Lower lobe of right lung (tissue), 2 donors: Measurements from ENCODE around the gene FRMD4A. TPM values are rescaled to one million over a fixed set of nuclear protein-coding genes. Genes with fewer than 3 reads are reported as not detected.

Experiments used
- ATAC-seq, 2 donors: fragments of 200-7000 bp; cut with Tn5 transposase; one replicate each; pipeline ENCODE4 v1.9.1; 2020 to 2022; ENCODE audit warnings: mild to moderate bottlenecking in 2 of 2, moderate library complexity in 2 of 2
- DNase-seq: peaks from one replicate; pipeline ENCODE4 v3.0.0-alpha.2; 2020
- H3K27ac ChIP-seq: fragments of 200-600 bp; one replicate; pipeline ENCODE4 v1.8.0; 2022
- H3K27me3 ChIP-seq: fragments of 200-600 bp; one replicate; pipeline ENCODE4 v1.8.0; 2022; ENCODE audit warnings: low read depth
- H3K36me3 ChIP-seq: fragments of 200-600 bp; one replicate; pipeline ENCODE4 v1.8.0; 2022; ENCODE audit warnings: mild to moderate bottlenecking
- H3K4me1 ChIP-seq: fragments of 200-600 bp; one replicate; pipeline ENCODE4 v1.8.0; 2022
- H3K4me3 ChIP-seq: fragments of 200-600 bp; one replicate; pipeline ENCODE4 v1.8.0; 2022; ENCODE audit warnings: mild to moderate bottlenecking
- H3K9me3 ChIP-seq: fragments of 200-600 bp; one replicate; pipeline ENCODE4 v1.8.0; 2022
- intact Hi-C: fragments of 100-400 bp; cut with DNase I; formaldehyde crosslinking; loops from one replicate; pipeline ENCODE4 v1.11.0; 2022
- total RNA-seq: library from RNA; stranded (reverse); fragmentation: NEBNext Ultra II Directional; extraction: Animal tissue kit (Norgen Biotek cat#: 25700); gene quantifications from one replicate; pipeline ENCODE4 v1.2.1, GENCODE V29; 2021
- TF ChIP-seq, protein P1 (sequence below): fragments of 200-600 bp; IDR thresholded peaks from one replicate; pipeline ENCODE4 v1.8.0; 2022; ENCODE audit warnings: antibody characterized with exemption, mild to moderate bottlenecking
- donor health status: DM: no; HTN: yes; CAD: no; lungs with severe emphysema.

FRMD4A gene
- total RNA-seq, 1 donor from 2014 or later = 64.8 TPM

DNA sequence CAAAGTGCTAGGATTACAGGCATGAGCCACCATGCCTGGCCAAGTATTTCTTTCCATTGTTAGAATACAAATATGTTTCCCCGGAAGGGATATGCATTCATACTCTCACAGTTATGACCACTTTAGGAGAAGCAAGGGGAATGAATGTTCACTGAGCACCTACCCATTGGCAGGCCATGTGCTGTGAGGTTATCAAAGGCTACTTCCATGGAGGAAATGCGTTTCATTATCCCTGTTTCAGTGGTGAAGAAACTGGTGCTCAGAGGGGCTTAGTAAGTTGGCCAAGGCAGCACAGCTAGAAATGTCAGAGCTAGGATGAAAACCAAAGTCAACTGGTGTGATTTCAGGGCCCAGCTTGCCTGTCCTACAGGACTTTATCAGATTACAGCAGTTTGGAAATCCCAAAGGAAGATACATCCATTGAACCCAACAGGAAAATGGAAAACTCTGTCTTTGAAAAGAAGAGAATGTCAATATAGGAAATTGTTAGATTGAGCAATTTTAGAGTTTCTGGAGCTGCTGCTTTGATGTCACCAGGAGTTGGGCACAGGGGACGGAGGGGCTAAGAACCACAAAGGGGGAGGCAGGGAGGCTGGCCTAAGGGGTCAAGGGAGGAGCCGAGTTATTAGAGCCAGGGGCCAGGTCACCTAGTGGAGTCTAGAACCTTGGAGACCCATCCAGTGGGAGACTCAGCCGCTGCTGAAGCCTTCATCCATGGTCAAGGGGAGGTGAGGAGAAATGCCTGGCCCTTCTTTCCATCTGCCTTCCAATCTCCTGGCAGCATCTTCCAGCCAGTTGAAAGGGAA lies 319.8 kb downstream of the FRMD4A start:
- no peaks in the 10 kb centered on the region for H3K9me3 ChIP-seq
- no peak overlapping the region for H3K27ac ChIP-seq
- TF ChIP-seq, protein P1, sequence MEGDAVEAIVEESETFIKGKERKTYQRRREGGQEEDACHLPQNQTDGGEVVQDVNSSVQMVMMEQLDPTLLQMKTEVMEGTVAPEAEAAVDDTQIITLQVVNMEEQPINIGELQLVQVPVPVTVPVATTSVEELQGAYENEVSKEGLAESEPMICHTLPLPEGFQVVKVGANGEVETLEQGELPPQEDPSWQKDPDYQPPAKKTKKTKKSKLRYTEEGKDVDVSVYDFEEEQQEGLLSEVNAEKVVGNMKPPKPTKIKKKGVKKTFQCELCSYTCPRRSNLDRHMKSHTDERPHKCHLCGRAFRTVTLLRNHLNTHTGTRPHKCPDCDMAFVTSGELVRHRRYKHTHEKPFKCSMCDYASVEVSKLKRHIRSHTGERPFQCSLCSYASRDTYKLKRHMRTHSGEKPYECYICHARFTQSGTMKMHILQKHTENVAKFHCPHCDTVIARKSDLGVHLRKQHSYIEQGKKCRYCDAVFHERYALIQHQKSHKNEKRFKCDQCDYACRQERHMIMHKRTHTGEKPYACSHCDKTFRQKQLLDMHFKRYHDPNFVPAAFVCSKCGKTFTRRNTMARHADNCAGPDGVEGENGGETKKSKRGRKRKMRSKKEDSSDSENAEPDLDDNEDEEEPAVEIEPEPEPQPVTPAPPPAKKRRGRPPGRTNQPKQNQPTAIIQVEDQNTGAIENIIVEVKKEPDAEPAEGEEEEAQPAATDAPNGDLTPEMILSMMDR = no peak
- no peaks in the 10 kb centered on the region for H3K36me3 ChIP-seq
- no peaks in the 10 kb centered on the region for H3K27me3 ChIP-seq
- intact Hi-C loops = no loop called here
- DNase-seq (no peak), ATAC-seq (no peak)
- H3K4me3 ChIP-seq = no peak overlapping the region
- peaks cover 35% of the 10 kb centered on the region for H3K4me1 ChIP-seq

DNA sequence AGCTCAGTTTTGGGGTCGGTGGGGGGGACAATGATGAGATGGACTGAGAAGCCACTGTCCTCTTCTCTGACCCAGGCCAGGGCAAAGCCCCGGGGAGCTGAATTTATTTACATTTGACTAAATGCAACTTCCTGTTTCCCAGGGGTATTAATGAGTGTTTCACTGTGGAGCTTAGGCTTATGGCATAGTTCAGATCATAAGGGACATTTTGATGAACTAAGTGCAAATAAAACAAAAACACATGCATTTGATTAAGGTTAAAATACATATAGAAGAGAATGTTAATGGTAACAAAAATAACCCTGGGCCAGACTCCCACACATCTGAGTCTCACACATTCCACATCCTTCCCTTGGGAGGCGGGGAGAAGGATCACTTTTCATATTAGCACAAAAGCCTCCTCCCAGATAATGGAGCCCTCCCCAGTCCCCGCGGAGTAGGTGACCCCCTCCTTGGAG lies 320.6 kb downstream of the FRMD4A start:
- ATAC-seq (no peak), DNase-seq (no peak)
- TF ChIP-seq, protein P1 = no peak
- Histone ChIP-seq H3K4me3 (peak overlapping the region; percentile 40), H3K27me3 (no peaks in the 10 kb centered on the region), H3K36me3 (no peaks in the 10 kb centered on the region), H3K9me3 (no peaks in the 10 kb centered on the region), H3K27ac (no peak overlapping the region), H3K4me1 (peaks cover 28% of the 10 kb centered on the region)
- intact Hi-C loops = no loop called here

DNA sequence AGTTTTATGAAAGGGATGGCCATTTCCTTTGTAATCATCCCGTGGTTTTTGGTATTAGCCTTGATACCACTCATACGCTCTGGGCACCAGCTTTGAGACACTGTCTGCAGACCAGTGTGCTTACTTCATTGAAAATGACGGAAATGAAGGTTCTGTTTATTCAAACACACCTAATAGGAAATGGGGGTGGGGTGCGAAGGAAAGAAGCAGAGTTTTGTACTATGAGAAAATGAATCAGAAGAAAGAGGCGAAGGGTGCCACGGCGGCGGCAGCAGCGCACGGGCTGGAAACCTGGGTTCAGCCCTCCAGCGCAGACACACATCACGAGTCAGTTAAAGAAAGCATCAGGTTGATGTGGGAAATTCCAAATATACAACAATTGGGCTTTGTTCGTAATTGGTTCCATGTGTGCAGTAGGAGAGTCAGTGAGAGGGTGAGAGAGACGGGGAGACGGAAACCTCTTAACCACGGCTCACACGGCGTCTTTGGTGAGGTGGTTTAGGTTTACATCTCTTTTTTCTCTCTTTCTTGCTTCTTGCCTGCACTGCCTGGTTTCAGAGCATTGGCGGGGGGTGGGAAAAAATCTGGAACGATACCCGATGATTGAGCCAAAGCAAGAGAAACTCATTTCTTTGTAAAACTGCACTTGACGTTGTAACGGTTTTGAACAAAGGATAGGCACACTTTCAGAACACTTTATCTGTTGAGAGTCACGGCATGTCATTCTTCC lies 321.2 kb downstream of the FRMD4A start:
- no peaks in the 10 kb centered on the region for H3K9me3 ChIP-seq
- peak overlapping the region; percentile 40 for H3K4me3 ChIP-seq
- H3K27me3 ChIP-seq = no peaks in the 10 kb centered on the region
- ATAC-seq (peak in 1 of 2 donors; percentile 32), DNase-seq (no peak)
- intact Hi-C loops = no loop called here
- H3K36me3 ChIP-seq = no peaks in the 10 kb centered on the region
- TF ChIP-seq, protein P1 = no peak
- peaks cover 28% of the 10 kb centered on the region for H3K4me1 ChIP-seq
- peak overlapping the region; percentile 34 for H3K27ac ChIP-seq

DNA sequence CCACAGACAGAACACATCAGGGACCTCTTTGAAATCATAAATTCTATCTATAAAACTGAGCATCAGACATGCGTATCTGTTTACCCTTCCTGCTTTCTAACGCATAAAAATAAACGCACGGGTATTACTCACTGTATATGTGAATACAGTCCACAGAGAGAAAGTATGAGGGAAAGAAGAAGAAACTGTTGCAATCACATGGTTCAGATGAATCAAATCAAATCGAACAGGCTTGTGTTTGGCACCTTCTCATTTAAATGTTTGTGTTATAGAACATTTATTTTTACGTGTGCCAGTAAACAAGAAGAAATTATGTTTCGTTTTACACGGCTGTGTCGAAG lies 322.0 kb downstream of the FRMD4A start:
- TF ChIP-seq, protein P1 = no peak
- Histone ChIP-seq H3K27me3 (no peaks in the 10 kb centered on the region), H3K36me3 (no peaks in the 10 kb centered on the region), H3K4me3 (peak overlapping the region; percentile 40), H3K27ac (no peak overlapping the region), H3K4me1 (peaks cover 28% of the 10 kb centered on the region), H3K9me3 (no peaks in the 10 kb centered on the region)
- no peak for DNase-seq
- intact Hi-C loops = no loop called here
- ATAC-seq = no peak

DNA sequence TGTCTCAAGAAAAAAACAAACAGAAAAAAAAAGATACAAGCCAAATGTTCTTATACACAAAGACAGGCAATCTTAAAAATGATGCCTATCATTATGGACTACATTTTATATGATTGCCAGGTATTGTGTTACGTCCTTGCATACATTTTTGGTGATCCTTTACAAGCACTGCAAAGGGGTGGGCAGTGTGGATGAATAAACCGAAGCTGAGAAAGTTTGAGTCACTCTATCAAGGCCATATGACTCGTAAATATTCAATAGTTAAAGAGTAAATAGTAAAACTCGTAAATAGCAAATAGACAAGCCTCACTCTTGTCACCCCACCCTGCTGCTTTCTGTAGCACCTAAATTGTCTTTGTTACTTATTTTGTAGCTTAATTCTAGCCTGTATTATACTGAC lies 326.2 kb downstream of the FRMD4A start:
- intact Hi-C loops = no loop called here
- Histone ChIP-seq H3K9me3 (no peaks in the 10 kb centered on the region), H3K36me3 (no peaks in the 10 kb centered on the region), H3K4me1 (peaks cover 20% of the 10 kb centered on the region), H3K4me3 (no peak overlapping the region), H3K27me3 (no peaks in the 10 kb centered on the region), H3K27ac (no peak overlapping the region)
- TF ChIP-seq, protein P1 = no peak
- ATAC-seq (no peak), DNase-seq (no peak)
